ENCODE data around the gene CDKAL1.
"Not testable (repeated sequence)": the region's sequence is repeated elsewhere in the genome, so short reads cannot be mapped to it uniquely, and the experiment has no call there.

- TF ChIP-seq, protein P1, sequence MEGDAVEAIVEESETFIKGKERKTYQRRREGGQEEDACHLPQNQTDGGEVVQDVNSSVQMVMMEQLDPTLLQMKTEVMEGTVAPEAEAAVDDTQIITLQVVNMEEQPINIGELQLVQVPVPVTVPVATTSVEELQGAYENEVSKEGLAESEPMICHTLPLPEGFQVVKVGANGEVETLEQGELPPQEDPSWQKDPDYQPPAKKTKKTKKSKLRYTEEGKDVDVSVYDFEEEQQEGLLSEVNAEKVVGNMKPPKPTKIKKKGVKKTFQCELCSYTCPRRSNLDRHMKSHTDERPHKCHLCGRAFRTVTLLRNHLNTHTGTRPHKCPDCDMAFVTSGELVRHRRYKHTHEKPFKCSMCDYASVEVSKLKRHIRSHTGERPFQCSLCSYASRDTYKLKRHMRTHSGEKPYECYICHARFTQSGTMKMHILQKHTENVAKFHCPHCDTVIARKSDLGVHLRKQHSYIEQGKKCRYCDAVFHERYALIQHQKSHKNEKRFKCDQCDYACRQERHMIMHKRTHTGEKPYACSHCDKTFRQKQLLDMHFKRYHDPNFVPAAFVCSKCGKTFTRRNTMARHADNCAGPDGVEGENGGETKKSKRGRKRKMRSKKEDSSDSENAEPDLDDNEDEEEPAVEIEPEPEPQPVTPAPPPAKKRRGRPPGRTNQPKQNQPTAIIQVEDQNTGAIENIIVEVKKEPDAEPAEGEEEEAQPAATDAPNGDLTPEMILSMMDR (IDR thresholded peaks at IDR 0.05; ENCODE audit: insufficient read depth, low read length): not testable (repeated sequence)
- TF ChIP-seq GABPA (IDR thresholded peaks at IDR 0.05; ENCODE audit: low read depth); POLR2AphosphoS5 (IDR thresholded peaks at IDR 0.05; ENCODE audit: low read depth); REST (IDR thresholded peaks at IDR 0.05; ENCODE audit: insufficient replicate concordance, low read depth); SPI1 (IDR thresholded peaks at IDR 0.05; ENCODE audit: borderline replicate concordance, low read depth): not testable (repeated sequence)
These were observed 389.8 kb downstream of the CDKAL1 start for GRCh38 chr6:20924094-20924493.
